Neural cell (in vitro differentiated cells): Measurements from ENCODE around the gene ROBO1.

Experiments
- EZH2 ChIP-seq: fragments of 200-600, 300-800 bp; shearing (Covaris generic), sonication (generic); IDR thresholded peaks from 2 replicates; pipeline ENCODE4 v1.6.1; 2014; ENCODE audit warnings: antibody characterized with exemption, low read length, borderline replicate concordance, mild to moderate bottlenecking; ENCODE audit not compliant: insufficient read depth, poor library complexity, severe bottlenecking
- TF ChIP-seq, protein P1 (sequence below): fragments of 450-650 bp; IDR thresholded peaks from 2 replicates; pipeline ENCODE4 v1.5.1; 2014; ENCODE audit warnings: antibody characterized with exemption, mild to moderate bottlenecking, moderate library complexity; ENCODE audit not compliant: poor library complexity, severe bottlenecking

DNA sequence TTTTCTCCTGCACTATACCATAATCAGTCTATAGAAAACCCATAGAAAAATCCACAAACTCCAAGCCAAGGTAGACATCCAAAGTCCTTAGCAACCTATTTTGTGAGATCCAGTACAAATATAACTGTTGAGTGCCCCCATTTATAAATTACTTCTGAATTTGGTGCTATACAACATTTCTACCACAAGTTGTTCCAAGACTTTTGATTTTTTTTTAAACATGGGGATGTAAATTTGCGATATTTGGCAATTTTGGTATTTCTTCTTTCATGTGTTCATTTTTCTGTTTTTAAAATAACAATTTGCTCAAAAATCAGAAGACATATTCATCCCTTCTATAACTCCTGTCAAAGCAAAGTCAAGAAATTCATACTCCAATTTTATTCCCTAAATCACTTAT, 763.8 kb downstream of the ROBO1 start:
- TF ChIP-seq EZH2: no peak
- TF ChIP-seq, protein P1, sequence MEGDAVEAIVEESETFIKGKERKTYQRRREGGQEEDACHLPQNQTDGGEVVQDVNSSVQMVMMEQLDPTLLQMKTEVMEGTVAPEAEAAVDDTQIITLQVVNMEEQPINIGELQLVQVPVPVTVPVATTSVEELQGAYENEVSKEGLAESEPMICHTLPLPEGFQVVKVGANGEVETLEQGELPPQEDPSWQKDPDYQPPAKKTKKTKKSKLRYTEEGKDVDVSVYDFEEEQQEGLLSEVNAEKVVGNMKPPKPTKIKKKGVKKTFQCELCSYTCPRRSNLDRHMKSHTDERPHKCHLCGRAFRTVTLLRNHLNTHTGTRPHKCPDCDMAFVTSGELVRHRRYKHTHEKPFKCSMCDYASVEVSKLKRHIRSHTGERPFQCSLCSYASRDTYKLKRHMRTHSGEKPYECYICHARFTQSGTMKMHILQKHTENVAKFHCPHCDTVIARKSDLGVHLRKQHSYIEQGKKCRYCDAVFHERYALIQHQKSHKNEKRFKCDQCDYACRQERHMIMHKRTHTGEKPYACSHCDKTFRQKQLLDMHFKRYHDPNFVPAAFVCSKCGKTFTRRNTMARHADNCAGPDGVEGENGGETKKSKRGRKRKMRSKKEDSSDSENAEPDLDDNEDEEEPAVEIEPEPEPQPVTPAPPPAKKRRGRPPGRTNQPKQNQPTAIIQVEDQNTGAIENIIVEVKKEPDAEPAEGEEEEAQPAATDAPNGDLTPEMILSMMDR: no peak
